Hepatocyte (in vitro differentiated cells): ENCODE measurements around the gene FERMT1. TPM values are rescaled to one million over a fixed set of nuclear protein-coding genes. Genes with fewer than 3 reads are reported as not detected.
"Not testable (repeated sequence)": the region's sequence is repeated elsewhere in the genome, so short reads cannot be mapped to it uniquely, and the experiment has no call there.

ENCODE experiments used
- DNase-seq: peaks from one replicate; pipeline ENCODE4 v3.0.0-alpha.2; 2016; ENCODE audit warnings: low spot score
- H2AFZ ChIP-seq: fragments of 200-600 bp; sonication (generic); 2 replicates; pipeline ENCODE4 v1.6.0; 2016; ENCODE audit warnings: antibody characterized with exemption, mild to moderate bottlenecking
- H3K27ac ChIP-seq: fragments of 200-600 bp; sonication (generic); 2 replicates; pipeline ENCODE4 v1.5.1; 2016; ENCODE audit warnings: mild to moderate bottlenecking
- H3K27me3 ChIP-seq: fragments of 200-600 bp; sonication (generic); 2 replicates; pipeline ENCODE4 v1.6.1; 2016
- H3K36me3 ChIP-seq: fragments of 200-600 bp; sonication (generic); replicated peaks from 2 replicates; pipeline ENCODE4 v1.5.1; 2016; ENCODE audit warnings: low read depth; ENCODE audit not compliant: insufficient read depth
- H3K4me1 ChIP-seq: fragments of 200-600 bp; sonication (generic); 2 replicates; pipeline ENCODE4 v1.5.1; 2016; ENCODE audit warnings: mild to moderate bottlenecking, moderate library complexity; ENCODE audit not compliant: insufficient read depth
- H3K4me2 ChIP-seq: fragments of 200-600 bp; sonication (generic); 2 replicates; pipeline ENCODE4 v1.6.0; 2016
- H3K4me3 ChIP-seq: fragments of 200-600 bp; sonication (generic); 2 replicates; pipeline ENCODE4 v1.5.1; 2016; ENCODE audit warnings: mild to moderate bottlenecking
- H3K79me2 ChIP-seq: fragments of 200-600 bp; sonication (generic); 2 replicates; pipeline ENCODE4 v1.6.0; 2017; ENCODE audit warnings: mild to moderate bottlenecking
- H3K9me2 ChIP-seq: fragments of 200-600 bp; sonication (generic); replicated peaks from 2 replicates; pipeline ENCODE4 v1.6.0; 2017; ENCODE audit warnings: mild to moderate bottlenecking; ENCODE audit not compliant: insufficient read depth
- H3K9me3 ChIP-seq: fragments of 200-600 bp; sonication (generic); 2 replicates; pipeline ENCODE4 v1.5.1; 2016; ENCODE audit warnings: low read depth, mild to moderate bottlenecking
- H4K20me1 ChIP-seq: fragments of 200-600 bp; sonication (generic); 2 replicates; pipeline ENCODE4 v1.6.0; 2016; ENCODE audit warnings: mild to moderate bottlenecking; ENCODE audit not compliant: insufficient read depth, poor library complexity, severe bottlenecking
- EZH2 ChIP-seq: fragments of 200-600 bp; sonication (generic); IDR thresholded peaks from 2 replicates; pipeline ENCODE4 v1.6.1; 2016; ENCODE audit warnings: antibody characterized with exemption, mild to moderate bottlenecking, borderline replicate concordance
- EZH2phosphoT487 ChIP-seq: fragments of 200-600 bp; sonication (generic); IDR thresholded peaks from one replicate; pipeline ENCODE4 v1.6.1; 2018; ENCODE audit warnings: antibody characterized with exemption, mild to moderate bottlenecking, low read depth, moderate library complexity; ENCODE audit not compliant: unreplicated experiment, severe bottlenecking
- WGBS: methylation state at CpG from one replicate; pipeline ENCODE4 v1.1.6; 2016; ENCODE audit warnings: low lambda C conversion rate; ENCODE audit errors: missing lambda C conversion rate; 5-methylcytosine and 5-hydroxymethylcytosine counted together
- polyA plus RNA-seq: library from polyadenylated mRNA; unstranded; fragments of >200 nt; fragmentation: Nextera tagmentation; extraction: Ambion mirVana; gene quantifications from 2 replicates; pipeline ENCODE4 v1.2.1, GENCODE V29; 2016
- total RNA-seq: library from RNA; depleted of rRNA; stranded (reverse); fragments of >200 nt; gene quantifications from 2 replicates; pipeline ENCODE4 v1.2.3, GENCODE V29; 2014
- TF ChIP-seq, protein P1 (sequence below): fragments of 200-600 bp; sonication (generic); IDR thresholded peaks from 2 replicates; pipeline ENCODE4 v1.5.1; 2016; ENCODE audit warnings: antibody characterized with exemption, mild to moderate bottlenecking; ENCODE audit not compliant: poor library complexity

The FERMT1 gene
- total and polyA plus RNA-seq, 2 experiments from 2014 or later, result 3.4 to 13.9 TPM

DNA sequence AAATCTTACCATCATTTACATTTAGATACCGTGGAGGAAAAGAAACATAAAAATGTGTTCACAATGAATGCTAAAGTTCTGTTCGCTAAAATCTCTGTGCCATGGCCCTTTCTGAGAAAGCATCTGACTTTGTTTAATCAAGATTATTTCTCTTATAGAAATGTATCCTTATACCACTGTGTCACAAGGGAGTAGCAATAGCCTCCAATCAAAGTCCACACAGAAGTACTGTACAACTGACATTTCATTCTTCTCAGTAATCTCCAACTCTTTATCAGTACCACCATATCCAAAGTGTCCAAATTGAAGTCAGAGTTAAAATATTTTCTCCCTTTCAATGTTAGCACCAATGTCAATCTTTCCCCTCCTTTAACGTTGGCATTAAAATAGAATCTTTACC, 6.1 kb downstream of the FERMT1 start:
- WGBS, result 90% methylated on average over 3 of the region's 3 CpGs
- peaks cover 10% of the 10 kb centered on the region for H3K4me1 ChIP-seq

DNA sequence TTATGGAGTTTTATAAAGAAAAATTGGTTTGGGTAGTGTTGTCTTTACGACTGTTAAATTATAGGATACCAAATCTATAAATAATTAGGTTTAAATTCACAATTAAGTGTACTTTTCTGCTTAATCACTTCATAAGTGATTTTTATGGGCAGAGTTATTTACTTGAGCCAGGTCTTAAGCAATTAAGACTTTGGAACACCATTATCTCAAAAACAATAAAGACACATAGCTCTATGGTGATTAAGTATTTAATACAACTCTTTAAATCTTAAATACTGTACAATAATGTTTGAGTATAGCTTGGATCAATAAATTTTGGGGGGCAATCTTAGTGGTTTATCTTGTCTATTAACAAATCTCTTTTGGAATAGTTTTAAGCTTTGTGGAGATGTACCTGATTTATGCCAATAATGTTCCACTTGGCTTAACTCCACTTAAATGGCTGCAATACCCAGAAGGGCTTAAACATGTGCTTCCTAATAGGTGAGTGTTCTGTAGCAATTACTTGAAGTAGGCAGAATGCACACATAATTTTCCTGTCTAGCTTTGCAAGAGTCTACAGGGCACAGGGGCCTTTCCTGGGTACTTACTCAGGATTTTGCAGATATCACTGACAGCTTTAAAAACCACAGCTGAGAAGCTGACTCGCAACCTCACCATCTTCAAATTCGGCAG, 7.5 kb downstream of the FERMT1 start:
- peaks cover 2% of the 10 kb centered on the region for H3K36me3 ChIP-seq
- no peak for DNase-seq
- TF ChIP-seq EZH2, result no peak
- TF ChIP-seq, protein P1, sequence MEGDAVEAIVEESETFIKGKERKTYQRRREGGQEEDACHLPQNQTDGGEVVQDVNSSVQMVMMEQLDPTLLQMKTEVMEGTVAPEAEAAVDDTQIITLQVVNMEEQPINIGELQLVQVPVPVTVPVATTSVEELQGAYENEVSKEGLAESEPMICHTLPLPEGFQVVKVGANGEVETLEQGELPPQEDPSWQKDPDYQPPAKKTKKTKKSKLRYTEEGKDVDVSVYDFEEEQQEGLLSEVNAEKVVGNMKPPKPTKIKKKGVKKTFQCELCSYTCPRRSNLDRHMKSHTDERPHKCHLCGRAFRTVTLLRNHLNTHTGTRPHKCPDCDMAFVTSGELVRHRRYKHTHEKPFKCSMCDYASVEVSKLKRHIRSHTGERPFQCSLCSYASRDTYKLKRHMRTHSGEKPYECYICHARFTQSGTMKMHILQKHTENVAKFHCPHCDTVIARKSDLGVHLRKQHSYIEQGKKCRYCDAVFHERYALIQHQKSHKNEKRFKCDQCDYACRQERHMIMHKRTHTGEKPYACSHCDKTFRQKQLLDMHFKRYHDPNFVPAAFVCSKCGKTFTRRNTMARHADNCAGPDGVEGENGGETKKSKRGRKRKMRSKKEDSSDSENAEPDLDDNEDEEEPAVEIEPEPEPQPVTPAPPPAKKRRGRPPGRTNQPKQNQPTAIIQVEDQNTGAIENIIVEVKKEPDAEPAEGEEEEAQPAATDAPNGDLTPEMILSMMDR, result no peak
- H3K4me1 ChIP-seq, result no peaks in the 10 kb centered on the region
- H3K4me2 ChIP-seq, result no peak overlapping the region
- H3K4me3 ChIP-seq, result no peak overlapping the region
- no peaks in the 10 kb centered on the region for H3K9me2 ChIP-seq
- H3K27me3 ChIP-seq, result no peaks in the 10 kb centered on the region
- peak overlapping the region; percentile 41 for H3K27ac ChIP-seq
- no peaks in the 10 kb centered on the region for H4K20me1 ChIP-seq
- peaks cover 10% of the 10 kb centered on the region for H3K79me2 ChIP-seq
- peaks cover 11% of the 10 kb centered on the region for H3K9me3 ChIP-seq
- 95% methylated on average over 3 of the region's 3 CpGs for WGBS
- H2AFZ ChIP-seq, result no peak overlapping the region

More for the DNA sequence above, 6.1 kb downstream of the FERMT1 start:
- H3K36me3 ChIP-seq, result peaks cover 2% of the 10 kb centered on the region
- no peak overlapping the region for H2AFZ ChIP-seq
- H3K4me2 ChIP-seq, result no peak overlapping the region
- H3K27ac ChIP-seq, result no peak overlapping the region
- no peaks in the 10 kb centered on the region for H3K9me2 ChIP-seq
- peaks cover 20% of the 10 kb centered on the region for H3K79me2 ChIP-seq
- TF ChIP-seq EZH2phosphoT487 (no peak), EZH2 (no peak)
- TF ChIP-seq, protein P1, result no peak
- H3K9me3 ChIP-seq, result peaks cover 11% of the 10 kb centered on the region
- no peaks in the 10 kb centered on the region for H4K20me1 ChIP-seq
- H3K4me3 ChIP-seq, result no peak overlapping the region
- no peak for DNase-seq
- no peaks in the 10 kb centered on the region for H3K27me3 ChIP-seq

DNA sequence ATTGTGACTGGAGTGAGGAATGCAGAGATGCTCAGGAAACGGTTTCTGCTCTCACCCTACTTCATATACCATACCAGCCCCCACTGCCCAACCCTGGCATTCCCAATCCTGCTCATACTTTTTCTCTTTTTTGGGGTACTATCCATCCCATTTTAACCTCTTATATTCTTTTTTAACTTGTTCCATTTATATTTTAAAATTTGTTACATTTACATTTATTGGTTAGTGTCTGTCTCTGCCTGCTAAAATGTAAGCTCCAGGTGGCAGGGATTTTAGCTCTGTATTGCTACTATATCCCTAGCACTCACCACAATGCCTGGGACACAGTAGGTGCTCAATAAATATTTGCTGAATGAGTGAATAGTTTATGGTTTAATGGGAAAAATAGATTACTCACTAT, 8.1 kb downstream of the FERMT1 start:
- peaks cover 2% of the 10 kb centered on the region for H3K36me3 ChIP-seq
- no peak overlapping the region for H2AFZ ChIP-seq
- TF ChIP-seq EZH2phosphoT487 (no peak), EZH2 (no peak)
- TF ChIP-seq, protein P1, result no peak
- no peaks in the 10 kb centered on the region for H4K20me1 ChIP-seq
- no peaks in the 10 kb centered on the region for H3K4me1 ChIP-seq
- no peaks in the 10 kb centered on the region for H3K9me2 ChIP-seq
- H3K9me3 ChIP-seq, result peaks cover 11% of the 10 kb centered on the region
- DNase-seq, result no peak
- H3K27ac ChIP-seq, result no peak overlapping the region
- no peak overlapping the region for H3K4me3 ChIP-seq
- H3K27me3 ChIP-seq, result no peaks in the 10 kb centered on the region
- 85% methylated on average over 1 of the region's 1 CpG for WGBS
- peaks cover 4% of the 10 kb centered on the region for H3K79me2 ChIP-seq
- H3K4me2 ChIP-seq, result no peak overlapping the region

DNA sequence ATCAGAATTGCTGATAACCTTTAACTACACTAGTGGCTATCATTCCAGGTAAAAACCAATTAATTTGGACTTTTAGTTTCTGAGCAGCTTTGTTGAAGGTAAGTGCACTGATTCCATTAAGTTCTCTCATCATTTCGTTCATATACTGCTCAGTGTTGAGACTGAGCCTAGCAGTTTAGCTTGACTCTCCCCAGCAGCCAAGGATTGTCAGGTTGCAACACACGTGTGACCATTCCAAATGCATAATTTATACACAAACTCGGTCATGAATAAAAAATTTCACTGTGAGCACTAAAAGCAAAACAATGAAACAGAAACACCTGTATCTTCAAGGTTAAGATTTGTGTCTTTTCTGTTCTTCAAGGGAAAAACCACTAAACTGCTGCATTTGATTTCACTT, 8.9 kb downstream of the FERMT1 start:
- TF ChIP-seq, protein P1, result no peak
- no peak for TF ChIP-seq EZH2
- no peak for TF ChIP-seq EZH2phosphoT487
- H3K4me1 ChIP-seq, result no peaks in the 10 kb centered on the region
- WGBS, result 91% methylated on average over 3 of the region's 3 CpGs
- no peak for DNase-seq
- peaks cover 11% of the 10 kb centered on the region for H3K9me3 ChIP-seq
- H3K36me3 ChIP-seq, result peaks cover 2% of the 10 kb centered on the region
- H3K27ac ChIP-seq, result no peak overlapping the region
- no peaks in the 10 kb centered on the region for H4K20me1 ChIP-seq
- no peak overlapping the region for H3K4me2 ChIP-seq
- H3K9me2 ChIP-seq, result no peaks in the 10 kb centered on the region
- H3K27me3 ChIP-seq, result no peaks in the 10 kb centered on the region
- H2AFZ ChIP-seq, result no peak overlapping the region
- no peaks in the 10 kb centered on the region for H3K79me2 ChIP-seq
- H3K4me3 ChIP-seq, result no peak overlapping the region

DNA sequence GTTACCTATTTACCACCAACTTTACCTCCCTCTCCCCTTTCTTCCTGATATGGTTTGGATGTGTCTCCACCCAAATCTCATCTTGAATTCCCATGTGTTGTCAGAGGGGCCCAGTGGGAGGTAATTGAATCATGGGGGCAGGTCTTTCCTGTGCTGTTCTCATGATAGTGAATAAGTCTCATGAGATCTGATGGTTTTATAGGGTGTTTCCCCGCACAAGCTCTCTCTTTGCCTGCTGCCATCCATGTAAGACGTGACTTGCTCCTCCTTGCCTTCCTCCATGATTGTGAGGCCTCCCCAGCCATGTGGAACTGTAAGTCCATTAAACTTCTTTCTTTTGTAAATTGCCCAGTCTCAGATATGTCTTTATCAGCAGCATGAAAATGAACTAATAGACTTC, 9.9 kb downstream of the FERMT1 start:
- H4K20me1 ChIP-seq, H3K4me1 ChIP-seq, DNase-seq, H3K36me3 ChIP-seq, H3K4me2 ChIP-seq, H3K79me2 ChIP-seq, H3K27ac ChIP-seq, H3K4me3 ChIP-seq, H3K9me2 ChIP-seq, H2AFZ ChIP-seq, H3K27me3 ChIP-seq: not testable (repeated sequence)
- H3K9me3 ChIP-seq, result peaks cover 11% of the 10 kb centered on the region
- WGBS, result 100% methylated on average over 2 of the region's 2 CpGs
